Ectodermal cell (in vitro differentiated cells): ENCODE results near the gene INPP5B.
"Not testable (repeated sequence)": the region's sequence is repeated elsewhere in the genome, so short reads cannot be mapped to it uniquely, and the experiment has no call there.

ENCODE experiments used
- H3K27ac ChIP-seq: 2 replicates; pipeline ENCODE4 v1.7.0; 2013; ENCODE audit warnings: mild to moderate bottlenecking, low read depth, low read length; ENCODE audit not compliant: insufficient read depth, poor library complexity, severe bottlenecking
- H3K27me3 ChIP-seq: 2 replicates; pipeline ENCODE4 v1.7.0; 2013; ENCODE audit warnings: mild to moderate bottlenecking, low read length; ENCODE audit not compliant: insufficient read depth, control insufficient read depth, poor library complexity, severe bottlenecking
- H3K36me3 ChIP-seq: one replicate; pipeline ENCODE4 v1.7.0; 2013; ENCODE audit warnings: low read length; ENCODE audit not compliant: control insufficient read depth, insufficient read depth
- H3K4me1 ChIP-seq: one replicate; pipeline ENCODE4 v1.7.0; 2013; ENCODE audit warnings: low read length; ENCODE audit not compliant: control insufficient read depth, insufficient read depth
- H3K4me3 ChIP-seq: 2 replicates; pipeline ENCODE4 v1.7.0; 2013; ENCODE audit warnings: low read depth, low read length, control low read depth; ENCODE audit not compliant: insufficient read depth
- H3K9me3 ChIP-seq: 2 replicates; pipeline ENCODE4 v1.7.0; 2013; ENCODE audit warnings: mild to moderate bottlenecking, low read length, moderate library complexity; ENCODE audit not compliant: control insufficient read depth
- WGBS, 2 experiments: methylation state at CpG; one replicate each; pipeline ENCODE4 v1.1.7; 2013; ENCODE audit warnings: missing lambda C conversion rate in 2 of 2; 5-methylcytosine and 5-hydroxymethylcytosine counted together

Gene INPP5B

DNA sequence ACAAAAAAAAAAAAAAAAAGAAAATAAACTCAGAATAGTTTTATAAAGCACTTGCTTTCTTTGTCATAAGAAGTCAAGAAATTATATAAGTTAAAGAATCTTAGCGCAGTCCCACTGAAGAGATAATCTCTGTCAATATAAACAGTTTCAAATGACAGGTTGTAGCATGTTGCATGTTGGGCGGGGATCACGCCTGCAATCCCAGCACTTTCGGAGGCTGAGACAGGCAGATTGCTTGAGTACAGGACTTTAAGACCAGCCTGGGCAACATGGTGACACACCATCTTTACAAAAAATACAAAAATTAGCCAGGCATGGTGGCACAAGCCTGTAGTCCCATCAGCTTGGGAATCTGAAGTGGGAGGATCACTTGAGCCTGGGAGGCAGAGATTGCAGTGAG is 18.4 kb upstream of the INPP5B start:
- Histone ChIP-seq H3K27me3 (no peaks in the 10 kb centered on the region), H3K4me1 (no peaks in the 10 kb centered on the region), H3K36me3 (peaks cover 35% of the 10 kb centered on the region), H3K4me3 (no peak overlapping the region), H3K27ac (no peak overlapping the region), H3K9me3 (no peaks in the 10 kb centered on the region)
- 94% methylated on average over 4 of the region's 4 CpGs for WGBS, 2 experiments

DNA sequence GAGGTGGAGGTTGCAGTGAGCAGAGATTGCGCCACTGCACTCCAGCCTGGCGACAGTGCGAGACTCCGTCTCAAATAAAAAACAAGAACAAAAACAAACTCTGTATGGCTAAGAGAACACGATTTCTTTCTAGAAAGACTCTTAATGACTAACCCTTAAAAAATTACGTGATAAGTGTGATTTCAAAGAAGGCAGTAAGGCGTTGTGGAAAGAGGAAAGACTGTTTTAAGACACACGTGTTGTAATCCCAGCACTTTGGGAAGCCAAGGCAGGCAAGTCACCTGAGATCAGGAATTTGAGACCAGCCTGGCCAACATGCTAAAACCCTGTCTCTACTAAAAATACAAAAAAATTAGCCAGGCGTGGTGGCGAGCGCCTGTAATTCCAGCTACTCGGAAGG is 17.3 kb upstream of the INPP5B start:
- WGBS, 2 experiments = 87 to 89% methylated on average over 12 of the region's 12 CpGs

DNA sequence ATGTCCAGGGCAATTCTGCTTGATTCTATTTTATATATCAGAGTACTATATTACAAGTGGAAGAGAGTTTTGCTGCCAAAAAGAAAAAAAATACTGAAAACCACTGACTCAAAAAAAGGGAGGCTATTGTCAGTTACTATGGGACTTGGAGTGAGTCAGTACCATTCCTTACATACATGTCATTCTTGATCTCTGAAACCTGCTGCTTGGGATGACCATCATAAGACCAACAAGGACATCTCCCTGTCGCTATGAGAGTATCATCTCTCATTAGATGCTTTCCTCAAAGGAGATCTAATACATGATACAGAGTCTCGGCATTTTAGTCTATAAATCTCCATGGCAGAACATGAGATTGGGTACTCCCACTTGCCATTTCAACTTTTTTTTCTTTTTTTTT is 11.8 kb upstream of the INPP5B start:
- no peaks in the 10 kb centered on the region for H3K4me1 ChIP-seq
- no peaks in the 10 kb centered on the region for H3K9me3 ChIP-seq
- WGBS, 2 experiments = 90 to 91% methylated on average over 2 of the region's 2 CpGs
- peaks cover 37% of the 10 kb centered on the region for H3K36me3 ChIP-seq
- no peak overlapping the region for H3K27ac ChIP-seq
- no peak overlapping the region for H3K4me3 ChIP-seq
- no peaks in the 10 kb centered on the region for H3K27me3 ChIP-seq

More for the DNA sequence above, 17.3 kb upstream of the INPP5B start:
- H3K36me3 ChIP-seq = peaks cover 36% of the 10 kb centered on the region
- H3K27me3 ChIP-seq, H3K27ac ChIP-seq, H3K4me1 ChIP-seq, H3K4me3 ChIP-seq, H3K9me3 ChIP-seq: not testable (repeated sequence)

DNA sequence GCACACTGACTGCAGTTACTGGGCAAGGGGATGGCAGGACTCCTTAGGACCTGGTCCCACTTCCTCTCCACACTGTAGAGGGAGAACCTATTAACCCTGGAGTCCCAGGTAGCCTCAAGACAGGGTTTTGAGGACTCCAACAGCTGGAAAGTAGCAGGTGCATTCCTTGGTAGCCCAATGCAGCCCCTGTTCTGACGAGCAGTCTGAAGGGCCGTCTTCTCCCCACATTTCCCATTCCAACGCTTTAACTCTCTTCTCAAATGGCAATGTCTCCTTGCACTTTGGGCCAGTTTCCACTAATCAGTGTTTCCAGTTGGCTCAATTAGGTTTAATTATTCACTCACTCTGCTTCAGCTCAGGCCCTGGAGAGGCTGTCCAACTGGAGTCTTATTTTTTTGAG is 8.8 kb upstream of the INPP5B start:
- H3K9me3 ChIP-seq = no peaks in the 10 kb centered on the region
- H3K36me3 ChIP-seq = peaks cover 25% of the 10 kb centered on the region
- no peak overlapping the region for H3K27ac ChIP-seq
- no peaks in the 10 kb centered on the region for H3K27me3 ChIP-seq
- H3K4me1 ChIP-seq = no peaks in the 10 kb centered on the region
- no peak overlapping the region for H3K4me3 ChIP-seq
- WGBS, 2 experiments = 91 to 92% methylated on average over 3 of the region's 3 CpGs

DNA sequence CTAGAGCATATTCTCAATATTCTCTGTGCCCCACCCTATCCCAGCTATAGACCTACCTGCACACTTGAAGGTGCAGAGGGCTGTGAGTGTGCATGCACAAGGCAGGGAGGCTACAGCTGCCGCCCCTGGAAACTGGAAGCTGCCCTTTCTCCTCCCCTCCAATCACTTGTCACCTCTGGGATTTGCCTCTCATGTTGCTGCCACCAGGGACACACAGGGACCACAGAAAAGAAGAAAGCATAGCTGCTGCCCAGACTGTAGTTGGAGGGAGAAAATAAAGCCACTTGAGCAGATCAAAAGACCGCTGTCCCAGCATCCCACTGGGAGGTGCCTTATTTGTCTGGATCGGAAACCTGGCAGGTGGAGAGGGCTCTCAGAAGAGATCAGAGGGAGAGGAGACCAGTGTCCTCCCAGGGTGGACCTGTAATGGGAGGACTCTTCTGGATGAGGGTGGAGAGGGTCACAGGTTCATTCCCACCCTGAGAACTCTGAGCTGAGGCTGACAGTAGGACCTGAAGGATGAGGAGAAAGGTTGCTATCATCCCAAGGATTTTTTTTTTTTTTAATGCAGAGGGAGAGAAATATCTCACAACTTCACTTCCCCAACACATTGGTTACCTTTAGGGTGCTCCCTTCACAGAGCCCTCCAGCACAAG is 7.6 kb upstream of the INPP5B start:
- 55 to 73% methylated on average over 3 of the region's 3 CpGs for WGBS, 2 experiments
- no peaks in the 10 kb centered on the region for H3K9me3 ChIP-seq

DNA sequence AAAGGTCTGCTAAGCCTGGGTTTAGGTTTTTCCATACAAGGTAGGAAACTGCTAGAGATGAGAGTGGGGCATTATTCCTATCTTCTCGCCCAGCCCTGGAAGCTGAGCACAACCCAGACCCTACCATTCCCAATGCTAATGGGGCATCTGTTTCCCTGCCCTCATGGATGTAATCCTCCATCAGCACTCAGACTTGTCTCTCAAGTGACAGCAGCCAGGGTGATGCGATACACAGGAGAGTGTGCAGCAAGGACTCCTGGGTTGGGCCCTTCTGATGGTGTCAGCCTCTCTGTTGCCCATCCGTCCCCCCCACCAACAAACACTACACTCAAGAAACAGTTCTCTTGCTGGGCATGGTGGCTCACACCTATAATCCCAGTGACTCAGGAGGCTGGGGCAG is 5.9 kb upstream of the INPP5B start:
- H3K9me3 ChIP-seq = no peaks in the 10 kb centered on the region
- WGBS, 2 experiments = 70 to 76% methylated on average over 3 of the region's 3 CpGs
- H3K36me3 ChIP-seq = peaks cover 3% of the 10 kb centered on the region
- H3K4me1 ChIP-seq = no peaks in the 10 kb centered on the region
- no peak overlapping the region for H3K4me3 ChIP-seq
- H3K27me3 ChIP-seq = no peaks in the 10 kb centered on the region
- no peak overlapping the region for H3K27ac ChIP-seq

More for the DNA sequence above, 7.6 kb upstream of the INPP5B start:
- no peaks in the 10 kb centered on the region for H3K4me1 ChIP-seq
- H3K36me3 ChIP-seq = peaks cover 17% of the 10 kb centered on the region
- no peak overlapping the region for H3K27ac ChIP-seq
- no peak overlapping the region for H3K4me3 ChIP-seq
- no peaks in the 10 kb centered on the region for H3K27me3 ChIP-seq

DNA sequence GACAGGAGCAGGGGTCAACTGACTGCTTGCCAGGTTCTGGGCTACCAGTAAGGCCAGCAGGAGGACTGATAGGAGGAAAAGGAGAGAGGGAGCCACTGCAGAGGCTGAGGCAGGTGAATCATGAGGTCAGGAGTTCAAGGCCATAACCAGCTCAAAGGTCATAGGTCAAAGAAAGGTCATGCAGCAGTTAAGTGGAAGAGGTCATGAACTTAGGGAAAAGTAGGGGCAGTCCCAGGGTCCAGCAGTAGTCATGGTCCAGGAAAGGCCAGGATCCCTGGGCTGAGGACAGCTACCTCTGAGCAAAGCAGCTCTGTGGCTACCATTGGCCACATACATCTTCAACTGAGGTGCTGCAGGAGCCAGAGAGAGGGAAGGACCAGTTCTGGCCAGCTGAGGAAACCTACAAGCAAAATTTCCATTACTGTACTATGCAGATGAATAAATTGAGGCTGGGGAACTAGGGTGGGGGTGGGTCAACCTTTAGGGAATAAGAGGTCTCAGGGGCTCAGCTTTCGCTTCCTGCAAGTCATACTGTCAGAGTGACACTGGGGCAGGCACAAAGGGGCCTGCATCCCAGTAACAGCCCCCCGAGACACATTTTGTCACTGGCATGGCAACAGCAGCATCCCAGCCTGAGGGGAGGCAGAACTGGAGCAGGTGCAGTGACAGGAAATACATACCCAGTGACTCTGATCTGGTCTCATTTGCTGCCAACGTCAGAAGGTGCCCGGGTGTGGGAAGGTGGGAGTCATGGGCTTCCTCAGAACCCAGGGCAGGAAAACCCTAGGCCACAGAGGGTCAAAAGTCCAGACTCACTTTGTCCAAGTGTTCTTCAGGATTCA is 5.2 kb upstream of the INPP5B start:
- Histone ChIP-seq H3K4me3 (no peak overlapping the region), H3K4me1 (no peaks in the 10 kb centered on the region), H3K36me3 (no peaks in the 10 kb centered on the region), H3K9me3 (no peaks in the 10 kb centered on the region), H3K27ac (no peak overlapping the region), H3K27me3 (no peaks in the 10 kb centered on the region)
- WGBS, 2 experiments = 92 to 93% methylated on average over 4 of the region's 4 CpGs

DNA sequence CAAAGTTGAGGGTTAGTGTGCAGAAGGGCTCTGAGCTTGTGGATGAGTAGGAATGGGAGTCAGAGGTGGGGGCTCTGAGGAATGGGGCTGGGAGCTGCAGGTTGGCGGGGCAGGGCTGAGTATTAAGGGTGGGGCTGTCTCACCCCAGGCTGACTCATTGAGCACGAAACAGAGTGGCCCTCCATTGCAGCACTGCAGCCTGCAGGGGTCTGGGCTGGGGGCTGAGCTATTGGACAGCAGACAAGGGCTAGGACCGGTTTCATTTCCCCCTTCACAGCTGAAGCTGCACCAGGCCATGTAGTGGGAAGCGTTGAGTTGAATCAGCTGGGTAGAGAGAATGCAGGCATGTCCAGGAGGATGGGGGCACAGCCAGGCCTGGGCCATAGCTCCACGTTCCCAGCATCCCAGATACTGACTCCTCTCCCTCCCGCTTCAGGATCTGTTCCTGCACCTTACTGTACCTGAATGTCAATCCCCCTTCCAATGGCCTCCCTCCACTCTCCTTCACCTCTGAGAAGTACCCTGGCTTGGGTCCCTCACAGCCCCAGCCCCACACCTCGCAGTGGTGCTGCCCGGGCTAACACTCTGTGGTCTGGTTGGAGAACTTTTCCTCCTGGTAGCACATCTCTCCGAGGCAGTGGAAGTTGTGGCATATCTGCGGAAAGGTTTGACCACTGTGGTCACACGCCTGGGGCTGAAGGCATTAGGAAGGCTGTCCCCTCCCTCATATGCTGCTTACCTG is 4.4 kb upstream of the INPP5B start:
- H3K27ac ChIP-seq = no peak overlapping the region
- no peaks in the 10 kb centered on the region for H3K27me3 ChIP-seq
- WGBS, 2 experiments = 87 to 88% methylated on average over 11 of the region's 11 CpGs

DNA sequence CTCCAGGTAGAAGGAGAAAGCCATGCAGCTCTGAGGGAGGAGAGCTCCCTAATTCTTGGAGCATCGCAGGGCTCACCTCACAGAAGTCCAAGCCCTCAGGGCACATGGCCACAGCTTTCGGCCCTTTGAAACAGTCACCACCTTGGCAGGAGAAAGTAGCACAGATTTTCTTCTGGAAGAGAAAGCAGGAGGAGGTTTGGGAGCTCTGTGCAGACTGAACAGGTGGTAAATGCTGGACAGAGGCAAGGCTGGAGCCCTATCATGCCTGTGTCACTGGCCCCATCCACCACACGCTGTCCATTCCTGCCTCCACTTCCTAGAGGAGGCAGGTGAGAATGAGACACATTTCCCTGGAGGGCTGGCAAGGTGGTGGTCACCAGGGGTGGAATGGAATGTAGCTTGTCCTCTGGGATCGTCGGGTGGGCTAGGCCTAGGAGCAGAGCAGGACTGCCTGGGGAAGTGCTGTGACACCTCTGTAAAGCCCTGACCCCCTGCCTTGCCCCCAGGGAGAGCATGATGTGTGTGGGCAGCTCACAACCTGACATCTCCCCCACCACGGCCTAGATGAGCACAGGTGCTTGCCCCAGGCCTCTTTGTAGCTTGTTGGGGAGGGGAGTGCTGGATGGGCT is 2.8 kb upstream of the INPP5B start:
- H3K9me3 ChIP-seq = no peaks in the 10 kb centered on the region
- H3K4me3 ChIP-seq = no peak overlapping the region
- no peaks in the 10 kb centered on the region for H3K27me3 ChIP-seq
- H3K27ac ChIP-seq = no peak overlapping the region
- H3K36me3 ChIP-seq = no peaks in the 10 kb centered on the region
- no peaks in the 10 kb centered on the region for H3K4me1 ChIP-seq
- WGBS, 2 experiments = 76 to 77% methylated on average over 6 of the region's 6 CpGs

More for the DNA sequence above, 4.4 kb upstream of the INPP5B start:
- H3K9me3 ChIP-seq = no peaks in the 10 kb centered on the region
- no peaks in the 10 kb centered on the region for H3K36me3 ChIP-seq
- H3K4me1 ChIP-seq = no peaks in the 10 kb centered on the region
- no peak overlapping the region for H3K4me3 ChIP-seq

DNA sequence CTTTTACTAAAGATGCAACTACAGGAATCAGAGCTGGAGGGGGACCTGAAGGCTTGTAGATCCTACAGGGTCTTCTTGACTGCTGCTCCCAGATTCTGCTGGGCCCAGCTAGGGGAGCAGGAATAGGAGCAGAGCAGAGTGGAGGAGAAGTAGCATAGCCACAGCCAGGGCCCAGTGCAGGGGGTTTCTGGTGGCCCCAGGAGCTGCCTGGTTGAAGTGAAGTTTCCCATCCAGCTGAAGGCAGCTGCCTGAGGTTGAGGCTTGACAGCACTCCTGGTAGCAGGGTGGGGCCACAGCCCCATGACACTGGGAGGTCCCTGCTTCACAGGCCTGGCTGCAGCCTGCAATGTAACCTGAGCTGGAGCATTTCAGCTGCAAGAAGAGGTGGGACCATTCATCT is 2.0 kb upstream of the INPP5B start:
- Histone ChIP-seq H3K27ac (no peak overlapping the region), H3K4me3 (no peak overlapping the region), H3K4me1 (no peaks in the 10 kb centered on the region), H3K27me3 (no peaks in the 10 kb centered on the region), H3K9me3 (no peaks in the 10 kb centered on the region), H3K36me3 (no peaks in the 10 kb centered on the region)
